Measurements from ENCODE around the gene CDK19. TPM values are rescaled to one million over a fixed set of nuclear protein-coding genes. Genes with fewer than 3 reads are reported as not detected.
"Not testable (repeated sequence)": the region's sequence is repeated elsewhere in the genome, so short reads cannot be mapped to it uniquely, and the experiment has no call there.

Gene CDK19
- total RNA-seq, 1 donor from 2014 or later = 21.8 TPM

DNA sequence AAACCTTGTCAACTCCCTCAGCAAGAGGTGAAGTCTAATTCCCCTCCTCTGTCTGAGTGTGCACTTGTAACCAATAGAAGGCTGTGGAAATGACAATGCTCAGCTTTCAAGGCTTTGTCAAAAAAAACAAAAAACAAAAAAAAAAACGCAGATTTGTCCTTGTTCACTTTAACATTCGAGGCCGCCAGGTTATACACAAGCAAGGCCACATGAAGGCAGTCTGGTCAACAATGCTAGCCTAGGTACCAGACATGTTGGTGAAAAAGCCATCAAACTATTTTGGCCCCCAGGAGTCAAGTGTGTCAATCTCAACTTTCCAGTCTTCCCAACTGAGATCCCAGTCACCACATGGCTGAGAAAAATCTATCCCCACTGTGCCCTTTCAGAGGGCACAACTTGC is 92.3 kb downstream of the CDK19 start:
- no peak overlapping the region for H3K27ac Mint-ChIP-seq (ENCODE audit: unreplicated experiment)
- no peaks in the 10 kb centered on the region for H3K27me3 Mint-ChIP-seq (ENCODE audit: low read depth, unreplicated experiment)
- no peaks in the 10 kb centered on the region for H3K4me1 Mint-ChIP-seq (ENCODE audit: low read depth, unreplicated experiment)
- H3K36me3 Mint-ChIP-seq (ENCODE audit: low read depth, unreplicated experiment) = no peaks in the 10 kb centered on the region
- H2AFZ ChIP-seq (ENCODE audit: low read depth, low read length) = no peak overlapping the region
- TF ChIP-seq, protein P1, sequence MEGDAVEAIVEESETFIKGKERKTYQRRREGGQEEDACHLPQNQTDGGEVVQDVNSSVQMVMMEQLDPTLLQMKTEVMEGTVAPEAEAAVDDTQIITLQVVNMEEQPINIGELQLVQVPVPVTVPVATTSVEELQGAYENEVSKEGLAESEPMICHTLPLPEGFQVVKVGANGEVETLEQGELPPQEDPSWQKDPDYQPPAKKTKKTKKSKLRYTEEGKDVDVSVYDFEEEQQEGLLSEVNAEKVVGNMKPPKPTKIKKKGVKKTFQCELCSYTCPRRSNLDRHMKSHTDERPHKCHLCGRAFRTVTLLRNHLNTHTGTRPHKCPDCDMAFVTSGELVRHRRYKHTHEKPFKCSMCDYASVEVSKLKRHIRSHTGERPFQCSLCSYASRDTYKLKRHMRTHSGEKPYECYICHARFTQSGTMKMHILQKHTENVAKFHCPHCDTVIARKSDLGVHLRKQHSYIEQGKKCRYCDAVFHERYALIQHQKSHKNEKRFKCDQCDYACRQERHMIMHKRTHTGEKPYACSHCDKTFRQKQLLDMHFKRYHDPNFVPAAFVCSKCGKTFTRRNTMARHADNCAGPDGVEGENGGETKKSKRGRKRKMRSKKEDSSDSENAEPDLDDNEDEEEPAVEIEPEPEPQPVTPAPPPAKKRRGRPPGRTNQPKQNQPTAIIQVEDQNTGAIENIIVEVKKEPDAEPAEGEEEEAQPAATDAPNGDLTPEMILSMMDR (IDR thresholded peaks at IDR 0.05; ENCODE audit: insufficient read depth, low read depth, low read length) = no peak
- TF ChIP-seq EZH2 (IDR thresholded peaks at IDR 0.05; ENCODE audit: insufficient read depth, low read length) = no peak
- no peak overlapping the region for H3K4me3 ChIP-seq (ENCODE audit: insufficient read depth, low read depth, low read length)
- H3K27ac ChIP-seq (ENCODE audit: low read depth, low read length) = no peak overlapping the region
- H3K9me3 ChIP-seq (ENCODE audit: insufficient read depth, low read depth, low read length) = no peaks in the 10 kb centered on the region
- no peaks in the 10 kb centered on the region for H4K20me1 ChIP-seq (ENCODE audit: insufficient read depth, low read length)
- no peak overlapping the region for H3K9ac ChIP-seq (ENCODE audit: low read length)
- FAIRE-seq (no peak), DNase-seq (ENCODE audit: low read depth) (no peak)
- no peaks in the 10 kb centered on the region for H3K4me1 ChIP-seq (ENCODE audit: insufficient read depth, low read length)
- no peak overlapping the region for H3K4me2 ChIP-seq (ENCODE audit: low read length)
- no peaks in the 10 kb centered on the region for H3K9me3 Mint-ChIP-seq (ENCODE audit: unreplicated experiment)
- H3K79me2 ChIP-seq (ENCODE audit: insufficient read depth, low read length) = no peaks in the 10 kb centered on the region
- no peaks in the 10 kb centered on the region for H3K36me3 ChIP-seq (ENCODE audit: insufficient read depth, low read length)
- H3K4me3 Mint-ChIP-seq (ENCODE audit: unreplicated experiment) = no peak overlapping the region
- H3K27me3 ChIP-seq (ENCODE audit: insufficient read depth, low read length) = no peaks in the 10 kb centered on the region

DNA sequence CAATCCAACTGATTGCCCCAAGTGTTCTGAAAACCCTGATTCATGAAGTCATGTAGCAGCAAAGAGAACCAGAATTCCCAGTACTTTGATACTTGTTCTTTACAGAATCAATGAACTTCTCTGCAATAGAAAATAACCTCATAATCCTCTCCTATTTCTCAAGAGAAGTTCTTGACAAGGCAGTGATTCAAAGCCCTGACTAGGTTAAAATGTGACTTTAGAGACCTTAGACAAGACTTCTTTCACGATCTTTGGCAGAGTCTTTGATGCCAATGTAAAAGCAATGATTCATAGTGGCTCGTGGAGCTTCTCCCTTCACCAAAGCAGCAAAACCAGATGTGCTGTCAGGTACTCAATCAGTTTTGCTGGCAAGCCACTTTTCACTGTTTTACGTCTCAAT is 95.2 kb downstream of the CDK19 start:
- no peak overlapping the region for H3K27ac Mint-ChIP-seq (ENCODE audit: unreplicated experiment)

DNA sequence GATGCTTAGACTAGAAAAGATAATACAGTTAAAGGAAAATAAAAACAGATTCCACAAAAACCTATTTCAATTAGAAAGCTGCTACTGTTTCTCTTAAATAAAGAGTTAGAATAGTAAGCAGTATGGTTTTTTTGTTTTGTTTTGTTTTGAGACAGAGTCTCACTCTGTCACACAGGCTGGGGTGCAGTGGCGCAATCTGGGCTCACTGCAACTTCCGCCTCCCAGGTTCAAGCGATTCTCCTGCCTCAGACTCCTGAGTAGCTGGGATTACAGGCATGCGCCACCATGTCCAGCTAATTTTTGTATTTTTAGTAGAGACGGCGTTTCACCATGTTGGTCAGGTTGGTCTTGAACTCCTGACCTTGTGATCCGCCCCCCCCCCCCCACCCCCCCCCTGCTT is 95.7 kb downstream of the CDK19 start:
- H3K4me1 Mint-ChIP-seq (ENCODE audit: low read depth, unreplicated experiment); H3K27me3 Mint-ChIP-seq (ENCODE audit: low read depth, unreplicated experiment); H3K79me2 ChIP-seq (ENCODE audit: insufficient read depth, low read length); H3K4me1 ChIP-seq (ENCODE audit: insufficient read depth, low read length); H3K4me3 ChIP-seq (ENCODE audit: insufficient read depth, low read depth, low read length); H3K36me3 ChIP-seq (ENCODE audit: insufficient read depth, low read length); DNase-seq (ENCODE audit: low read depth); H3K36me3 Mint-ChIP-seq (ENCODE audit: low read depth, unreplicated experiment); H3K9ac ChIP-seq (ENCODE audit: low read length); H2AFZ ChIP-seq (ENCODE audit: low read depth, low read length); H3K27ac ChIP-seq (ENCODE audit: low read depth, low read length); H4K20me1 ChIP-seq (ENCODE audit: insufficient read depth, low read length); H3K9me3 ChIP-seq (ENCODE audit: insufficient read depth, low read depth, low read length); H3K27me3 ChIP-seq (ENCODE audit: insufficient read depth, low read length); H3K27ac Mint-ChIP-seq (ENCODE audit: unreplicated experiment); H3K4me3 Mint-ChIP-seq (ENCODE audit: unreplicated experiment); FAIRE-seq; H3K9me3 Mint-ChIP-seq (ENCODE audit: unreplicated experiment); H3K4me2 ChIP-seq (ENCODE audit: low read length): not testable (repeated sequence)

More for the DNA sequence above, 95.2 kb downstream of the CDK19 start:
- Histone ChIP-seq H3K9ac (ENCODE audit: low read length) (no peak overlapping the region), H3K27me3 (ENCODE audit: insufficient read depth, low read length) (no peaks in the 10 kb centered on the region), H3K79me2 (ENCODE audit: insufficient read depth, low read length) (no peaks in the 10 kb centered on the region), H3K4me3 (ENCODE audit: insufficient read depth, low read depth, low read length) (no peak overlapping the region), H3K9me3 (ENCODE audit: insufficient read depth, low read depth, low read length) (no peaks in the 10 kb centered on the region), H3K4me1 (ENCODE audit: insufficient read depth, low read length) (no peaks in the 10 kb centered on the region), H4K20me1 (ENCODE audit: insufficient read depth, low read length) (no peaks in the 10 kb centered on the region), H3K36me3 (ENCODE audit: insufficient read depth, low read length) (no peaks in the 10 kb centered on the region), H3K4me2 (ENCODE audit: low read length) (no peak overlapping the region), H3K27ac (ENCODE audit: low read depth, low read length) (no peak overlapping the region), H2AFZ (ENCODE audit: low read depth, low read length) (no peak overlapping the region)
- H3K9me3 Mint-ChIP-seq (ENCODE audit: unreplicated experiment) = no peaks in the 10 kb centered on the region
- no peak overlapping the region for H3K4me3 Mint-ChIP-seq (ENCODE audit: unreplicated experiment)
- TF ChIP-seq, protein P1 (IDR thresholded peaks at IDR 0.05; ENCODE audit: insufficient read depth, low read depth, low read length) = no peak
- no peak for TF ChIP-seq EZH2 (IDR thresholded peaks at IDR 0.05; ENCODE audit: insufficient read depth, low read length)
- FAIRE-seq (no peak), DNase-seq (ENCODE audit: low read depth) (no peak)
- H3K36me3 Mint-ChIP-seq (ENCODE audit: low read depth, unreplicated experiment) = peaks cover 1% of the 10 kb centered on the region
- no peaks in the 10 kb centered on the region for H3K27me3 Mint-ChIP-seq (ENCODE audit: low read depth, unreplicated experiment)
- peaks cover 2% of the 10 kb centered on the region for H3K4me1 Mint-ChIP-seq (ENCODE audit: low read depth, unreplicated experiment)

All from astrocyte (in vitro differentiated cells and primary cell).